HEK293 (cell line): Measurements from ENCODE around the gene RIMS3.

ENCODE experiments used
- CTCF ChIA-PET: fragments of 350-600 bp; formaldehyde crosslinking; extraction: SDS; loops from one replicate; lab custom pipeline; 2021; ENCODE audit warnings: antibody characterized with exemption; lab: Yijun Ruan, JAX
- POLR2A ChIA-PET: fragments of 300-600 bp; formaldehyde crosslinking; extraction: SDS; loops from one replicate; lab custom pipeline; 2020; ENCODE audit warnings: antibody characterized with exemption, inconsistent platforms; lab: Yijun Ruan, JAX
- H3K27ac ChIP-seq: fragments of 200-500 bp; sonication (Bioruptor generic); 2 replicates; pipeline ENCODE4 v1.5.1; 2014; ENCODE audit warnings: low read depth, low read length, control low read depth, inconsistent platforms; ENCODE audit errors: extremely low read depth
- H3K36me3 ChIP-seq, 2 experiments: fragments of 200-500 bp in 1 of 2; sonication (Bioruptor generic) in 1 of 2; 1 replicate in 1 of 2; 2 replicates in 1 of 2; pipeline ENCODE4 v1.5.1; 2014 to 2017; ENCODE audit warnings: inconsistent platforms in 2 of 2, low read length in 2 of 2; ENCODE audit not compliant: control insufficient read depth in 2 of 2, insufficient read depth in 1 of 2
- H3K4me1 ChIP-seq: fragments of 200-500 bp; sonication (Bioruptor generic); 2 replicates; pipeline ENCODE4 v1.5.1; 2014; ENCODE audit warnings: mild to moderate bottlenecking, low read length, inconsistent platforms; ENCODE audit not compliant: control insufficient read depth, insufficient read depth
- H3K4me3 ChIP-seq: 2 replicates; pipeline ENCODE4 v1.5.1; 2011; ENCODE audit warnings: low read depth, mild to moderate bottlenecking, control low read depth, low read length, moderate library complexity
- H3K9me3 ChIP-seq: fragments of 200-500 bp; sonication (Bioruptor generic); 2 replicates; pipeline ENCODE4 v1.5.1; 2014; ENCODE audit warnings: low read depth, low read length, inconsistent platforms; ENCODE audit not compliant: control insufficient read depth, insufficient read depth
- BCL11B ChIP-seq: fragments of 450-650 bp; formaldehyde crosslinking; IDR thresholded peaks from 2 replicates; pipeline ENCODE4 v1.5.1; 2016; ENCODE audit warnings: low read depth, missing biosample characterization, missing genetic modification characterization
- HOXD13 ChIP-seq: sonication (generic); formaldehyde crosslinking; IDR thresholded peaks from 2 replicates; pipeline ENCODE4 v1.8.0; 2022; ENCODE audit warnings: missing genetic modification reagents, borderline replicate concordance
- ZBTB48 ChIP-seq: fragments of 450-650 bp; formaldehyde crosslinking; IDR thresholded peaks from 2 replicates; pipeline ENCODE4 v1.5.1; 2016; ENCODE audit warnings: missing biosample characterization, missing genetic modification characterization
- ZFP41 ChIP-seq: fragments of 450-650 bp; formaldehyde crosslinking; IDR thresholded peaks from 2 replicates; pipeline ENCODE4 v1.5.1; 2016; ENCODE audit warnings: missing biosample characterization, missing genetic modification characterization, borderline replicate concordance
- ZNF10 ChIP-seq: fragments of 450-650 bp; formaldehyde crosslinking; IDR thresholded peaks from 2 replicates; pipeline ENCODE4 v1.5.1; 2017; ENCODE audit warnings: missing biosample characterization, missing genetic modification characterization
- ZNF133 ChIP-seq: fragments of 450-650 bp; formaldehyde crosslinking; IDR thresholded peaks from 2 replicates; pipeline ENCODE4 v1.5.1; 2016; ENCODE audit warnings: missing biosample characterization, missing genetic modification characterization
- ZNF174 ChIP-seq: fragments of 450-650 bp; formaldehyde crosslinking; IDR thresholded peaks from 2 replicates; pipeline ENCODE4 v1.5.0; 2017; ENCODE audit warnings: missing biosample characterization, mild to moderate bottlenecking, missing genetic modification characterization
- ZNF19 ChIP-seq: fragments of 450-650 bp; formaldehyde crosslinking; IDR thresholded peaks from 2 replicates; pipeline ENCODE4; 2016; ENCODE audit warnings: missing biosample characterization, missing genetic modification characterization, low read depth
- ZNF354C ChIP-seq: fragments of 450-650 bp; formaldehyde crosslinking; IDR thresholded peaks from 2 replicates; pipeline ENCODE4 v1.5.1; 2016; ENCODE audit warnings: missing biosample characterization, missing genetic modification characterization, low read depth, borderline replicate concordance
- ZNF529 ChIP-seq: fragments of 450-650 bp; formaldehyde crosslinking; IDR thresholded peaks from 2 replicates; pipeline ENCODE4 v1.5.1; 2017; ENCODE audit warnings: missing genetic modification characterization, missing biosample characterization; ENCODE audit not compliant: insufficient replicate concordance
- ZNF585B ChIP-seq: fragments of 450-650 bp; formaldehyde crosslinking; IDR thresholded peaks from 2 replicates; pipeline ENCODE4 v1.5.1; 2016; ENCODE audit warnings: missing biosample characterization, missing genetic modification characterization
- ZNF600 ChIP-seq: fragments of 450-650 bp; formaldehyde crosslinking; IDR thresholded peaks from 2 replicates; pipeline ENCODE4 v1.5.1; 2016; ENCODE audit warnings: missing biosample characterization, missing genetic modification characterization
- ZNF76 ChIP-seq: fragments of 450-650 bp; formaldehyde crosslinking; IDR thresholded peaks from 2 replicates; pipeline ENCODE4; 2016; ENCODE audit warnings: low read depth, missing biosample characterization, missing genetic modification characterization, borderline replicate concordance
- ZNF830 ChIP-seq: fragments of 450-650 bp; IDR thresholded peaks from 2 replicates; pipeline ENCODE4 v1.5.0; 2018; ENCODE audit warnings: missing biosample characterization, missing genetic modification characterization, low read depth, mild to moderate bottlenecking, moderate library complexity
- TF ChIP-seq, protein P1 (sequence below): fragments of 450-650 bp; formaldehyde crosslinking; IDR thresholded peaks from 2 replicates; pipeline ENCODE4 v1.5.1; 2016; ENCODE audit warnings: missing biosample characterization, missing genetic modification characterization
- TF ChIP-seq, protein P2 (sequence below): fragments of 450-650 bp; IDR thresholded peaks from 2 replicates; pipeline ENCODE4 v1.5.1; 2018; ENCODE audit warnings: missing biosample characterization, missing genetic modification characterization
- TF ChIP-seq, protein P3 (sequence below): fragments of 450-650 bp; formaldehyde crosslinking; IDR thresholded peaks from 2 replicates; pipeline ENCODE4 v1.5.1; 2016; ENCODE audit warnings: missing biosample characterization, missing genetic modification characterization
- TF ChIP-seq, protein P4 (sequence below): fragments of 450-650 bp; formaldehyde crosslinking; IDR thresholded peaks from 2 replicates; pipeline ENCODE4 v1.5.1; 2016; ENCODE audit warnings: missing biosample characterization, missing genetic modification characterization, low read depth

RIMS3 gene

DNA sequence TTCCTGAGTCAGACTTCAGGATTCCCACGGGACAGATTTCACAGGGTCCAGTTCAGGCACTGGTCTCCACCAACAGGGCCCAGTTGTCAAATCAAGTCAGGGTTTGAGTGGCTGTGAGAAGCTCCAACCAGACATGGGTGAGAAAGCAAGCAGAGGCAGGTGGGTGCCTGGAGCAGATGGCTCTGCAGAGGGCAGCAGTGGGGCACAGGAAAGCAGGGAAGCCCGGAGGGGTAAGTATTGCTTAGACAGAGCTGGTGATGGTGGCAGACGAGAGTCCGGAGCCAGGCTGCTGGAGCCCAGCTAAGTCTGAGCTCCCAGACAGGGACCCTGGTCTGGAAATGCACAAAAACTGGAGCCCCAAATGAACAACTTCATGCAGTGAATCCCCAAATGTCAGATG is 40.4 kb downstream of the RIMS3 start:
- no peak overlapping the region for H3K27ac ChIP-seq
- peaks cover 0 to 5% of the 10 kb centered on the region in 2 experiments; a peak in 1 of 3 replicates for H3K36me3 ChIP-seq
- no peaks in the 10 kb centered on the region for H3K9me3 ChIP-seq
- no peaks in the 10 kb centered on the region for H3K4me1 ChIP-seq
- ChIA-PET POLR2A (no interaction called here), CTCF (interaction anchor here (0.6 to 1.3 kb wide), 5 partner anchors 31 to 225 kb away, joined by 3 to 5 read pairs (median 4); no protein-coding TSS in a partner anchor)
- H3K4me3 ChIP-seq: no peak overlapping the region
- TF ChIP-seq ZNF830 (tag by site-specific recombination): no peak
- TF ChIP-seq, protein P1, sequence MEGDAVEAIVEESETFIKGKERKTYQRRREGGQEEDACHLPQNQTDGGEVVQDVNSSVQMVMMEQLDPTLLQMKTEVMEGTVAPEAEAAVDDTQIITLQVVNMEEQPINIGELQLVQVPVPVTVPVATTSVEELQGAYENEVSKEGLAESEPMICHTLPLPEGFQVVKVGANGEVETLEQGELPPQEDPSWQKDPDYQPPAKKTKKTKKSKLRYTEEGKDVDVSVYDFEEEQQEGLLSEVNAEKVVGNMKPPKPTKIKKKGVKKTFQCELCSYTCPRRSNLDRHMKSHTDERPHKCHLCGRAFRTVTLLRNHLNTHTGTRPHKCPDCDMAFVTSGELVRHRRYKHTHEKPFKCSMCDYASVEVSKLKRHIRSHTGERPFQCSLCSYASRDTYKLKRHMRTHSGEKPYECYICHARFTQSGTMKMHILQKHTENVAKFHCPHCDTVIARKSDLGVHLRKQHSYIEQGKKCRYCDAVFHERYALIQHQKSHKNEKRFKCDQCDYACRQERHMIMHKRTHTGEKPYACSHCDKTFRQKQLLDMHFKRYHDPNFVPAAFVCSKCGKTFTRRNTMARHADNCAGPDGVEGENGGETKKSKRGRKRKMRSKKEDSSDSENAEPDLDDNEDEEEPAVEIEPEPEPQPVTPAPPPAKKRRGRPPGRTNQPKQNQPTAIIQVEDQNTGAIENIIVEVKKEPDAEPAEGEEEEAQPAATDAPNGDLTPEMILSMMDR (tag by site-specific recombination): peak; percentile 72
- no peak for TF ChIP-seq ZBTB48

DNA sequence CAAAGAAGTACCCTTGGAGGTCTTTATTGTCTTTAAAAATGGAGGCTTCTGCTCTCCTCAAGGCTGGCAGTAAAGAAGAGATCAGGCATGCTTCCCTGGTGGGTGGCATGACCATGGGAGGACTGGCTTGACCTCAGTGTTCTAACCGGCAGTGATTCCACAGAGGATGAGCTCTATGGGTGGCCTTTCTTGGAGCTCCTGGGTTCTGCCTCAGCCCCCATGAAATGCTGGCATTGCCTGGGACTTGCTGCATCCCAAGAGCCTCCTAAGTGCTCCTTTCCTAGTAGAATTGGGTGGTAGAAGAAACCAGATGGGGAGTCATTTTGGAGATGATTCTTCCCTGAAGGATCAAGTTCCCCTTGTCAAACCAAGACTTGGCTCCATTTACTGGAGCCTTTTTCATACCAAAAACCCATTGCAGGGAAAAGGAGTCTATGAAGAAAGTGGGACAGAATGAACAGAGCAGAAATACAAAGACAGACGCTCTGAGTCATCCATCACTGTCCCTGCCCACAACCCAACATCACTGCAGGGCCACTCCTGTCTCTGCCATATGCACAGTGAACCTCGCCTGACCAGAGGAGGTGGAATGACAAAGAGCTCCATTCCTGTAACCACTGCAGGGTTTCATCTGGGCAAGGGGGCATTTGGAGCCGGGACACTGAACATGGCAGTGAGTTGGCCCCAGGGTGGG is 42.4 kb downstream of the RIMS3 start:
- H3K36me3 ChIP-seq: peaks cover 0 to 2% of the 10 kb centered on the region in 2 experiments; a peak in 1 of 3 replicates
- no peaks in the 10 kb centered on the region for H3K9me3 ChIP-seq
- no peak overlapping the region for H3K4me3 ChIP-seq
- TF ChIP-seq, protein P2, sequence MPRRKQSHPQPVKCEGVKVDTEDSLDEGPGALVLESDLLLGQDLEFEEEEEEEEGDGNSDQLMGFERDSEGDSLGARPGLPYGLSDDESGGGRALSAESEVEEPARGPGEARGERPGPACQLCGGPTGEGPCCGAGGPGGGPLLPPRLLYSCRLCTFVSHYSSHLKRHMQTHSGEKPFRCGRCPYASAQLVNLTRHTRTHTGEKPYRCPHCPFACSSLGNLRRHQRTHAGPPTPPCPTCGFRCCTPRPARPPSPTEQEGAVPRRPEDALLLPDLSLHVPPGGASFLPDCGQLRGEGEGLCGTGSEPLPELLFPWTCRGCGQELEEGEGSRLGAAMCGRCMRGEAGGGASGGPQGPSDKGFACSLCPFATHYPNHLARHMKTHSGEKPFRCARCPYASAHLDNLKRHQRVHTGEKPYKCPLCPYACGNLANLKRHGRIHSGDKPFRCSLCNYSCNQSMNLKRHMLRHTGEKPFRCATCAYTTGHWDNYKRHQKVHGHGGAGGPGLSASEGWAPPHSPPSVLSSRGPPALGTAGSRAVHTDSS (tag by site-specific recombination): no peak
- TF ChIP-seq, protein P3, sequence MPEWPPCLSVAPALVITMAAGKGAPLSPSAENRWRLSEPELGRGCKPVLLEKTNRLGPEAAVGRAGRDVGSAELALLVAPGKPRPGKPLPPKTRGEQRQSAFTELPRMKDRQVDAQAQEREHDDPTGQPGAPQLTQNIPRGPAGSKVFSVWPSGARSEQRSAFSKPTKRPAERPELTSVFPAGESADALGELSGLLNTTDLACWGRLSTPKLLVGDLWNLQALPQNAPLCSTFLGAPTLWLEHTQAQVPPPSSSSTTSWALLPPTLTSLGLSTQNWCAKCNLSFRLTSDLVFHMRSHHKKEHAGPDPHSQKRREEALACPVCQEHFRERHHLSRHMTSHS: no peak
- TF ChIP-seq, protein P4, sequence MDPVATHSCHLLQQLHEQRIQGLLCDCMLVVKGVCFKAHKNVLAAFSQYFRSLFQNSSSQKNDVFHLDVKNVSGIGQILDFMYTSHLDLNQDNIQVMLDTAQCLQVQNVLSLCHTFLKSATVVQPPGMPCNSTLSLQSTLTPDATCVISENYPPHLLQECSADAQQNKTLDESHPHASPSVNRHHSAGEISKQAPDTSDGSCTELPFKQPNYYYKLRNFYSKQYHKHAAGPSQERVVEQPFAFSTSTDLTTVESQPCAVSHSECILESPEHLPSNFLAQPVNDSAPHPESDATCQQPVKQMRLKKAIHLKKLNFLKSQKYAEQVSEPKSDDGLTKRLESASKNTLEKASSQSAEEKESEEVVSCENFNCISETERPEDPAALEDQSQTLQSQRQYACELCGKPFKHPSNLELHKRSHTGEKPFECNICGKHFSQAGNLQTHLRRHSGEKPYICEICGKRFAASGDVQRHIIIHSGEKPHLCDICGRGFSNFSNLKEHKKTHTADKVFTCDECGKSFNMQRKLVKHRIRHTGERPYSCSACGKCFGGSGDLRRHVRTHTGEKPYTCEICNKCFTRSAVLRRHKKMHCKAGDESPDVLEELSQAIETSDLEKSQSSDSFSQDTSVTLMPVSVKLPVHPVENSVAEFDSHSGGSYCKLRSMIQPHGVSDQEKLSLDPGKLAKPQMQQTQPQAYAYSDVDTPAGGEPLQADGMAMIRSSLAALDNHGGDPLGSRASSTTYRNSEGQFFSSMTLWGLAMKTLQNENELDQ (tag by site-specific recombination): no peak
- TF ChIP-seq ZNF585B (tag by site-specific recombination): no peak
- no peak for TF ChIP-seq ZNF133 (tag by site-specific recombination)
- no peak for TF ChIP-seq ZNF354C (tag by site-specific recombination)
- TF ChIP-seq HOXD13 (CRISPR knock-in tag): no peak
- no peak for TF ChIP-seq ZFP41 (tag by site-specific recombination)
- no peak for TF ChIP-seq ZNF529 (tag by site-specific recombination)
- no peak for TF ChIP-seq ZNF600 (tag by site-specific recombination)
- TF ChIP-seq ZNF174 (tag by site-specific recombination): no peak
- TF ChIP-seq BCL11B: no peak
- no peak for TF ChIP-seq ZNF76 (tag by site-specific recombination)
- no peak for TF ChIP-seq ZNF19 (tag by site-specific recombination)
- TF ChIP-seq ZNF10 (tag by site-specific recombination): no peak
- ChIA-PET CTCF (interaction anchor here (0.5 kb wide), 1 partner anchor 482 kb away, joined by 3 read pairs; no protein-coding TSS in a partner anchor), POLR2A (no interaction called here)
- no peaks in the 10 kb centered on the region for H3K4me1 ChIP-seq
- no peak overlapping the region for H3K27ac ChIP-seq
